ENCODE data around the gene TSPAN19. TPM values are rescaled to one million over a fixed set of nuclear protein-coding genes. Genes with fewer than 3 reads are reported as not detected.
"Not testable (repeated sequence)": the region's sequence is repeated elsewhere in the genome, so short reads cannot be mapped to it uniquely, and the experiment has no call there.

The TSPAN19 gene
- polyA plus RNA-seq (ENCODE audit: insufficient read length in 10 of 10): under 1 TPM in 4 of 10 donors, not detected in 6; 0.11 to 0.49 (median 0.35) TPM
- long read RNA-seq, donor 1: 0 reads
- long read RNA-seq, donor 2: 0 reads
- long read RNA-seq, donor 3: 0 reads
- long read RNA-seq, donor 4: 0 reads
- long read RNA-seq, donor 5: 0 reads
- long read RNA-seq, donor 6: 0 reads
- long read RNA-seq, donor 7: 0 reads
- long read RNA-seq, donor 8: 0 reads
- long read RNA-seq, donor 9: 0 reads

DNA sequence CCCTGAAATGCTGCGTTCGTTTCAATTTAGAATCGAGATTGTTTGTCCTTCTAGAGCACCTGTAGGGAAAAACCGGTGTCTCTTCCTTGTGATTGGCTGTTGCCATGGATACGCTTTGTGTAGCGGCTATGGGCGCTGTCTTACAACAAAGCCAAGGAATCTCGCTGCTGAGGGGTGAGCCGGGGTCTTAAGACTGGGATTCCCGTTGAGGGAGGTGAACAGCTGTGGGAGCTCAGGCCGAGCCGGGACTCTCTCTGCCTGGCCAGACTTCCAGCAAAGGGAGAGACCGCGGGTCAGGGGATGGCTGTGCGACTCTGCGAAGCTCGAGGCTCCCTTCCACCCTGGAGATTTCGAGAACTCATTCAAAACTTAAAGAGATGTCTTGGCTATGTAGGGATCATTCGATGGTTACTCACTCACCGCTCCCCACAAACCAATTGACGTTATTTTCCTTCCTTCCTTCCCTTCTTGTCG is at the start of gene TSPAN19, which contains the start of gene LRRIQ1:
TSS of gene TSPAN19 (minus strand) at position 44 of the 474 bp plus-strand sequence. CDS start 6,331 bp downstream, outside the sequence.
TSS of gene LRRIQ1 (plus strand) at position 118 of the 474 bp plus-strand sequence. CDS start 1,826 bp downstream, outside the sequence.
- peak; percentile 83 to 92 (median 84) for DNase-seq

DNA sequence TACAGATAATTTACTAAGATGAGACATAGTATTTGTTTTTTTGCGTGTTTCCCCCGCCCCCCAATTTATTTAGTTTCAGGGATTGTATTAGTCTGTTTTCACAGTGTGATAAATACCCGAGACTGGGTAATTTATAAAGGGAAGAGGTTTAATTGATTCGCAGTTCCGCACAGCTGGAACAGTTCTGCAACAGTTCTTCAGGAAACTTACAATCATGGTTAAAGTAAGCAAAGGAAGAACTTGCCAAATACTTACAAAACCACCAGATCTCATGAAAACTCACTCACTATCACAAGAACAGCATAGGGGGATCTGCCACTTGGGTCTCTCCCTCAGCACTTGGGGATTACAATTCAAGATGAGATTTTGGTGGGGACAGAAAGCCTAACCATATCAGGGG is 49.0 kb upstream of the TSPAN19 start:
- no peak for DNase-seq

DNA sequence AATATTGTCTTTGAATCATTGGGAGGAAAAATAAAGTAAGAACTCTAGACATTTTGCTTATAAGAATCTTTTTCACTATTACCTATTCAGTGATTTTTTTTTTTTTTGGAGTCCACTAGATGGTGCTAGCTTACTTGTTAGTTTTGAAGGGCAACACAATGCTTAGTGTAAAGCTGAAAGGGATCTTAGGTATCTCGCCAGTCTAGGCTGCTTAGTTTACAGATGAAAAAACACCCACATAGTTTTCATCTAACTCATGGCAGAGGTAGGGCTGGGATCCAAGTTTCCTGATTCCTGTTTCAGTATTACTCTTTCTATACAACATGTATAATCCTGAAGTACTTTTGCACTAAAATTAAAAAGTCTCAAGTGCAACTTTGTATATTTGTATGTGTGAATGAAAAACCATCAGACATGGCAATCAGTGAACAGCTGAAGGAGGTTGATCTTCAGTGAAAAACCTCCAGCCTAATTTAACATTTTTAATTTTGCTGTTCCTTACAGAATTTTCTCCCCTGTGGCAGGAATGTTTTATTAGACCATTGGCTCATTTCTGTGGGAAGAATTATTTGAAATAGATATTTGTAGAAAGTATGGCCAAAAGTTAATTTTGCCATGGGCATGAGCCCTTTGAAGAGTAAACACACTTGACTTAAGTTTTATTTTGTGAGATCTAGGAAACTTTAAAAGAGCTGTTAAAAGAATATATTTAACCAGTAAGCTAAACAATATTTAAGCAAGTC is 40.8 kb upstream of the TSPAN19 start:
- DNase-seq: peak; percentile 11 to 62 (median 44)

GRCh38 chr12:85072826-85073225 is 36.7 kb upstream of the TSPAN19 start:
- no peak for DNase-seq

- peak in 1 of 3 donors; percentile 1 for DNase-seq
Measured at GRCh38 chr12:85065837-85066482, 29.9 kb upstream of the TSPAN19 start.

GRCh38 chr12:85060916-85061315 is 24.8 kb upstream of the TSPAN19 start:
- no peak for DNase-seq

DNA sequence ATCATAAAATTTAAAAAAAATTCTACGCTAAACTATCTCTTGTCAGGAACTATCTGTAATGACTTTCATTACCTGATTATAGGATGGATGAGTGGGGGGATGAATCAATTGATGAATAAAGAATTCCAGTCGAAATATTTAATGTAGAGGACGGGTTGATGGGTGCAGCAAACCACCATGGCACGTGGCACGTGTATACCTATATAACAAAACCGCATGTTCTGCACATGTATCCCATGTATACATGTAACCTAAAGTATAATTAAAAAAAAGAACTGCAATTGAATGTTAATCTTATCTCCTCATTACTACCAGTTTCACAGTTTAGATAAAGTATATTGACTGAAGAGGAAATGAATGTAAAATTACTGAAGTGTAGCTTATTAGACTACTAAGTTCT is 23.5 kb upstream of the TSPAN19 start:
- no peak for DNase-seq

- no peak for DNase-seq
Measured at GRCh38 chr12:85058339-85058738, 22.3 kb upstream of the TSPAN19 start.

DNA sequence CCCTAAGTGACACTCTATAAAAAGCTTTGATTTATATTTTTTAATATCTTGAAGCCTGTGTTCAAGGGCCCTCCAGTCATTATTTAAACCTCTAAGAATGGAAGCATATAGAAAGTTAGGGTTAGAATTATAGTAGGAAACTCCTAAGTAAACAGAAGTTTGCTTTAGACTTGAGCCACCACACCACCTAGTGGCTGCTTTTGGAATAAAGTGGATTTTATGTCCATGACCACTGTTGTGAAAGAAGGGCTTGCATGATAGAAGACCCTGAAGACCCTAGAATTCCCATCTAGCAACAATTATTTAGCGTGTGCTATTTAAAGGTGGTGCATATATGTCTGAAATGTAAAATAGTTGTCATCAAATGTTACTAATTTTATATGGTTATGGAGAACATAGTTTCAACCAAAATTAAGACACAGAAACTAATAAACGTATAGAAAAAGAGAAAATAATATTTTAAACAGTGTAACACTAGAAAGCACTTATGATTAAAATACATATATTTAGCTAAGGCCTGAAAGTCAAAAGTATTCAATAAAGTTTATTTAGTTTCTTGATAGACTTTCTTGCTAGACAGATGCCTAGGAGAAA is 21.4 kb upstream of the TSPAN19 start:
- peak; percentile 40 to 58 (median 43) for DNase-seq

- no peak for DNase-seq
Measured at GRCh38 chr12:85043829-85044228, 7.8 kb upstream of the TSPAN19 start.

DNA sequence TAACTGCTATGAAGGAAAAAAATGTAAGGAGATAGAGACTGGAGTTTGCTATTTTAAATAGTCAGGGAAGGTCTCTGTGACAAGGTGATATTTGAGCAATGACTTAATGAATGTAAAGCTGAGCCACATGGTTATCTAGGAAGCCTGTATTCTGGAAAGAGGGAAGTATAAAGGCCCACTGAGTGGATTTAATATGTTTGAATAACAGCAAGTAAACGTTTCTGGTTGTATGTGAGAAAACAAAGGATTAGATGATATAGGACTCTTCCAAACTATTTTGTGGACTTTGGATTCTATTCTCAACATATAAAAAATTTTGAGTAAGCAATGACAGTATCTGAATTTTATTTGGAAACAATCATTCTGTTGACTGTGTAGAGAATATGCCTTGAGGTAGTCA is 5.3 kb upstream of the TSPAN19 start:
- DNase-seq: no peak

DNA sequence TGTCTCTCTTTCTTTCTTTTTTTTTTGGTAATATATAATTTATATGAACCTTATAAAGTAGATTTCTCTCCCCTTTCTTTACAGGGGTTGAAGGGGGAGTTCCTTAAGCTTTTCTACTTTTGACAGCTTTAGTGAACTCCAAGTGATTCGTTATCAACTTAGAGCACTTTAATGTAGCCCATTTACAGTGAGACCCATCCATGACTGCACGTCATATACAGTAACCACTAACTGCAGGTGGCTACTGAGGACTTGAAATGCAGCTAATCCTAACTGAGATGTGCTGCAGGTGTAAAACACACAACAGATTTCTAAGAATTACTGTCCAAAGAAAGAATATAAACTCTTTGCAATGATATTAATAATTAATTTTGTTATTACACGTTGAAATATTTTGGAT is 656 bp upstream of the TSPAN19 start:
- no peak for DNase-seq

DNA sequence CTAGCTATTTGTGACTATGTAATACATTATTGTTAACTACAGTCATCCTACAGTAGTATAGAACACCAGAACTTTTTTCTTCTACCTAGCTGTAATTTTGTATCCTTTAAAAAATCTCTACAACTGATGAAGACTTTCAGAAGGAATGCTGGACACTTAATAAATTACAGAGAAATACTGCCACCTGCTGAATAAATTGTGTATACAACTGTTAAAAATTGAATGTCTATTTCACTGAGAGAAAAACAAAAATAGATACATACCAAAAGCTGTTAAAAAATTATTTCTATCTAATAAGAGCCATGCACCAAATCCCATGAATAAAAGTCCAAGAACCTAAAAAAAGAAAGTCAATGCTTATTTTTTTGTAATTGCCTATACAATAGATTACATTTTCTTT is 6.6 kb downstream of the TSPAN19 start:
- peak; percentile 9 to 42 (median 14) for DNase-seq

DNA sequence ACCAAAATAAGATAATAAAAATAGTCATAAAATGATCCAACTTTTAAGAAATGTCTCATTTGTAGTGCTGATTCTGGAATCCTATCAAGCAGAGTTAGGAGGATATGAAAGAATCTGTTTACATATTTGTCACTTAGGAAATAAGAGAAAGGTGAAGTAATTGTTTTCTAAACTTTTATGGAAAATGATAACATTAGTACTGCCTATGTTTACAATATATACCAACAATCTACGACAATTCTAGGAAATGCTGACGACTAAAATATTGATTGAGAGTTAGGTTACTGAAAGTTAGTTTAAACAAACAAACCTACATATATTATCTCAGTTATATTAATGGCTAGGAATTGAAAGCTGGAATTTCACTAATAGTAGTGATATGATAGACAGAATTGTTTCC is 18.0 kb downstream of the TSPAN19 start:
- no peak for DNase-seq

GRCh38 chr12:85017618-85018017 is 18.5 kb downstream of the TSPAN19 start:
- DNase-seq: no peak

DNA sequence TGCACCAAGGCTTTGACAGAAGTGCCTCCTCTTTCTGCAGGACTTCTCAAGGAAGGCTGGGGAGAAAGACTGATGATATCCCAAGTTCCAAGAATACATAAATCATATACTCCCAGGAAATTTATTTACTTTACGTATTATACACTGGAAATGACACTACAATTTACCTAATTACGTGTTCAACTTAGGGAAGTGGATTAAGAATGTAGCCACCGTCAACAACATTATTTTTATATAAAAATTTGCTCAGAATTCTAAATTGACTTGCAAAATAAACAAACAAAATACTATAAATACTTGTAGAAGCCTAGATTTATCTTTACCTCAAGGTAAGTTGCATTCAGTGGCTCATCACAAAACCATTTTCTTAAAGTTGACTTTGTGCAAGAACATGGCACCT is 18.9 kb downstream of the TSPAN19 start:
- DNase-seq: no peak

- DNase-seq: peak in 1 of 3 donors; percentile 78
Measured at GRCh38 chr12:85016413-85016812, 19.7 kb downstream of the TSPAN19 start.

DNA sequence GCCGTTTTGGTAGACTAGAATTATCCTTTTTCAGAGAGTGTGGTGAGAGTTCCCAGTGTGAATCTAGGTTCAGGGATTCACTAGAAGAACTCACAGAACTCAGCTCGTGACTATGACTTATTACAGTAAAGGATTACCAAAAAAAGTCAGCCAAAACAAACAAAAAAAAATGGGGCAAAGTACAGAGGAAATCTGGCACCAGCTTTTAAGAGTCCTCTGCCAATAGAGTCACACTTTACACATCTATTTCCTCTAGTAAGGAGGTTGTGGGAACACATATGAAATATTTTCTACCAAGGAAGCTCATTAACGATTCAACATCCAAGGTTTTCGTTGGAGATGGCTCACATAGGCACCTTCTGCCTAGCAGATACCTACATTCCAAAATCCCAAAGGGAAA is 28.2 kb downstream of the TSPAN19 start:
- no peak for DNase-seq

DNA sequence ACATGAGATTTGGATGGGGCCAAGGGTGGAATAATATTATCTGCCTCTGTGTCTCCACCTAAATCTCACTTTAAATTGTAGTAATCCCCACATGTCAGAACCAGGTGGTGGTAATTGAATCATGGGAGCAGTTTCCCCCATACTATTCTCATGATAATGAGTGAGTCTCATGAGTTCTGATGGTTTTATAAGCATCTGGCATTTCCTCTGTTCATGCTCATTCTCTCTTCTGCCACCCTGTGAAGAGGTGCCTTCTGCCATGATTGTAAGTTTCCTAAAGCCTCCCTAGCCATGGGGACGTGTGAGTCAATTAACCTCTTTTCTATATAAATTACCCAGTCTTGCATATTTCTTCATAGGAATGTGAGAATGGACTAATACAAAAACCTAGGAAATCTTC is 29.9 kb downstream of the TSPAN19 start:
- no peak for DNase-seq

DNA sequence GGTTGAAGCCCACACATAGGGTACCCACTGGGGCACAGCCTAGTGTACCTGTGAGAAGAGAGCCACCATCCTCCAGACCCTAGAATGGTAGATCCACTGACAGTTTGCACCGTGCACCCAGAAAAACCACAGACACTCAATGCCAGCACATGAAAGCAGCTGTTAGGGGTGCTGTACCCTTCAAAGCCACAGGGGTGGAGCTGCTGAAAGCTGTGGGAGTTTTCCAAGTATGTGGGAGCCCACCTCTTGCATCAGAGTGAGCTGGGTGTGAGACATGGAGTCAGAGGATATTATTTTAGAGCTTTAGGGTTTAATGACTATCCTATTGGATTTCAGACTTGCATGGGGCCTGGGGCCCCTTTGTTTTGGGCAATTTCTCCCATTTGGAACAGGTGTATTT is 30.5 kb downstream of the TSPAN19 start:
- DNase-seq: no peak

DNA sequence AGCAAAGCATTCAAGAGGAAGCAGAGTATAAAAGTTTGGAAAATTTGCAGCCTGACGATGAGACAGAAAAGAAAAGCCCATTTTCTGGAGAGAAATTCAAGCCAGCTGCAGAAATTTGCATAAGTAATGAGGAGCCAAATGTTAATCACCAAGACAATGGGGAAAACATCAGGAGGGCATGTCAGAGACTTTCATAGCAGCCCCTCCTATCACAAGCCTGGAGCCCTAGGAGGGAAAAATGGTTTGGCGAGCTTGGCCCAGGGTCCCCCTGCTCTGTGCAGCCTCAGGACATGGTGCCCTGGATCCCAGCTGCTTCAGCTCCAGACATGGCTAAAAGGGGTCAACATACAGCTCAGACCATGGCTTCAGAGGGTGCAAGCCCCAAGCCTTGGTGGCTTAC is 31.0 kb downstream of the TSPAN19 start:
- not testable (repeated sequence) for DNase-seq

- DNase-seq: no peak
Measured at GRCh38 chr12:85004204-85004603, 31.9 kb downstream of the TSPAN19 start.

Data from muscle of back (tissue), 13 donors.